ENCODE data around the gene PPIE.

DNA sequence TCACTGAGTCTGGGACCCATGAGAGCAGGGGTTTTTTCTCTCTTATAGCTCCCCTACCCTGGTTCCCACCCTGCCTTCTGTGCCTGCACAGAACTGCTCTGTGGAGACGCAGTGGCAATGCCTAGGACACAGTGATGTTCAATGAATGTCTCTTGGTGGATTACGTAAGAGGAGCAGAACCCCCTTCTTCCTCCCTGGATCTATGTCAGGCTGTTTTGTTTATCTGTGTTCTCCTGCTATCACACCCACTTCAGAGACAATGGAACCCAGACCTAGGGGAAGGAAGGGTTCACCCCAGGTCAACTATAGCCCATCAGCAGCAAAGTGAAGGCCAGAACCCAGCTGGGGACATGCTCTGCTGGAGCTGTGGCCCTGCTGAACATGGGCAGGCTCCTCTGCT lies 49.5 kb upstream of the PPIE start:
- no peak for TF ChIP-seq EZH2 (IDR thresholded peaks at IDR 0.05; ENCODE audit: borderline replicate concordance, low read depth, low read length, severe bottlenecking)
- TF ChIP-seq, protein P1, sequence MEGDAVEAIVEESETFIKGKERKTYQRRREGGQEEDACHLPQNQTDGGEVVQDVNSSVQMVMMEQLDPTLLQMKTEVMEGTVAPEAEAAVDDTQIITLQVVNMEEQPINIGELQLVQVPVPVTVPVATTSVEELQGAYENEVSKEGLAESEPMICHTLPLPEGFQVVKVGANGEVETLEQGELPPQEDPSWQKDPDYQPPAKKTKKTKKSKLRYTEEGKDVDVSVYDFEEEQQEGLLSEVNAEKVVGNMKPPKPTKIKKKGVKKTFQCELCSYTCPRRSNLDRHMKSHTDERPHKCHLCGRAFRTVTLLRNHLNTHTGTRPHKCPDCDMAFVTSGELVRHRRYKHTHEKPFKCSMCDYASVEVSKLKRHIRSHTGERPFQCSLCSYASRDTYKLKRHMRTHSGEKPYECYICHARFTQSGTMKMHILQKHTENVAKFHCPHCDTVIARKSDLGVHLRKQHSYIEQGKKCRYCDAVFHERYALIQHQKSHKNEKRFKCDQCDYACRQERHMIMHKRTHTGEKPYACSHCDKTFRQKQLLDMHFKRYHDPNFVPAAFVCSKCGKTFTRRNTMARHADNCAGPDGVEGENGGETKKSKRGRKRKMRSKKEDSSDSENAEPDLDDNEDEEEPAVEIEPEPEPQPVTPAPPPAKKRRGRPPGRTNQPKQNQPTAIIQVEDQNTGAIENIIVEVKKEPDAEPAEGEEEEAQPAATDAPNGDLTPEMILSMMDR (IDR thresholded peaks at IDR 0.05; ENCODE audit: borderline replicate concordance, extremely low read depth, low read length, poor library complexity, severe bottlenecking) = no peak
